SK-N-SH (cell line): ENCODE data around the gene RANBP10. TPM values are rescaled to one million over a fixed set of nuclear protein-coding genes. Genes with fewer than 3 reads are reported as not detected.

Experiments
- CTCF ChIA-PET: fragments of 300-600, 350-600 bp; formaldehyde crosslinking; extraction: SDS; loops from one replicate; lab custom pipeline; 2021; lab: Yijun Ruan, JAX
- POLR2A ChIA-PET: fragments of 350-600 bp; sonication (Branson Sonifier 250); formaldehyde crosslinking; extraction: SDS; loops from one replicate; lab custom pipeline; 2020; ENCODE audit warnings: antibody characterized with exemption, inconsistent platforms; lab: Yijun Ruan, JAX
- DNase-seq: peaks from one replicate; pipeline ENCODE4 v3.0.0; 2012
- H2AFZ ChIP-seq: fragments of 200-600 bp; sonication (generic); 2 replicates; pipeline ENCODE4 v1.8.1; 2016; ENCODE audit warnings: antibody characterized with exemption, mild to moderate bottlenecking, low read depth
- H3F3A ChIP-seq: fragments of 200-600 bp; sonication (generic); replicated peaks from 2 replicates; pipeline ENCODE3; 2016; ENCODE audit warnings: antibody characterized with exemption, mild to moderate bottlenecking; ENCODE audit not compliant: insufficient read depth
- H3K27ac ChIP-seq, 2 experiments: fragments of 200-500 bp in 1 of 2; fragments of 200-600 bp in 1 of 2; sonication (Bioruptor generic) in 1 of 2; sonication (generic), shearing (Covaris generic) in 1 of 2; 2 replicates each; pipeline versions ENCODE4 v1.5.1 to v1.6.1; 2014 to 2016; ENCODE audit warnings: low read depth in 2 of 2, inconsistent platforms in 1 of 2, low read length in 1 of 2, mild to moderate bottlenecking in 1 of 2, mixed read lengths in 1 of 2
- H3K27me3 ChIP-seq: fragments of 200-600 bp; sonication (generic), shearing (Covaris generic); 2 replicates; pipeline ENCODE4 v1.6.1; 2016; ENCODE audit warnings: mixed run types; ENCODE audit not compliant: insufficient read depth
- H3K36me3 ChIP-seq, 2 experiments: fragments of 200-500 bp in 1 of 2; fragments of 200-600 bp in 1 of 2; sonication (Bioruptor generic) in 1 of 2; sonication (generic) in 1 of 2; replicated peaks in 1 of 2; 2 replicates each; pipeline versions ENCODE3 to v1.5.1; 2014 to 2016; ENCODE audit warnings: low read length in 1 of 2, mild to moderate bottlenecking in 1 of 2; ENCODE audit not compliant: insufficient read depth in 2 of 2, control insufficient read depth in 1 of 2
- H3K4me1 ChIP-seq, 2 experiments: fragments of 200-500 bp in 1 of 2; fragments of 200-600 bp in 1 of 2; sonication (Bioruptor generic) in 1 of 2; sonication (generic), shearing (Covaris generic) in 1 of 2; 2 replicates each; pipeline versions ENCODE4 v1.5.1 to v1.6.1; 2014 to 2016; ENCODE audit warnings: low read depth in 1 of 2, low read length in 1 of 2, mixed run types in 1 of 2; ENCODE audit not compliant: insufficient read depth in 2 of 2, control insufficient read depth in 1 of 2
- H3K4me2 ChIP-seq: fragments of 200-600 bp; sonication (generic), shearing (Covaris generic); 2 replicates; pipeline ENCODE4 v1.6.1; 2017; ENCODE audit warnings: mixed run types
- H3K4me3 ChIP-seq, 2 experiments: fragments of 200-500 bp in 1 of 2; fragments of 200-600 bp in 1 of 2; sonication (Bioruptor generic) in 1 of 2; sonication (generic), shearing (Covaris generic) in 1 of 2; 2 replicates each; pipeline versions ENCODE4 v1.5.1 to v1.8.1; 2014 to 2016; ENCODE audit warnings: low read depth in 2 of 2, inconsistent platforms in 1 of 2, low read length in 1 of 2, mild to moderate bottlenecking in 1 of 2, mixed read lengths in 1 of 2, moderate library complexity in 1 of 2
- H3K79me2 ChIP-seq: fragments of 200-600 bp; sonication (generic); 2 replicates; pipeline ENCODE4 v1.8.1; 2017; ENCODE audit warnings: mild to moderate bottlenecking; ENCODE audit not compliant: insufficient read depth
- H3K9ac ChIP-seq: fragments of 200-600 bp; sonication (generic); 2 replicates; pipeline ENCODE4 v1.6.1; 2017; ENCODE audit warnings: mixed run types
- H3K9me2 ChIP-seq: fragments of 200-600 bp; sonication (generic); 2 replicates; pipeline ENCODE4 v1.6.1; 2017; ENCODE audit warnings: mixed run types
- H3K9me3 ChIP-seq: fragments of 200-600 bp; sonication (generic); 2 replicates; pipeline ENCODE4 v1.6.1; 2017; ENCODE audit warnings: mixed run types, mild to moderate bottlenecking, moderate library complexity
- H4K20me1 ChIP-seq: fragments of 200-600 bp; sonication (generic); 2 replicates; pipeline ENCODE4 v1.6.1; 2017; ENCODE audit warnings: mild to moderate bottlenecking, mixed run types; ENCODE audit not compliant: insufficient read depth
- CHD2 ChIP-seq: fragments of 150-350 bp; IDR thresholded peaks from 2 replicates; pipeline ENCODE4 v1.6.1; 2018; ENCODE audit warnings: low read length; ENCODE audit not compliant: partially characterized antibody
- EP300 ChIP-seq, 2 experiments: IDR thresholded peaks; 2 replicates each; pipeline versions ENCODE4 v1.4.0 to v1.6.1; 2012; ENCODE audit warnings: borderline replicate concordance in 1 of 2, low read depth in 1 of 2, low read length in 1 of 2
- EZH2phosphoT487 ChIP-seq: fragments of 200-600 bp; sonication (generic); IDR thresholded peaks from 2 replicates; pipeline ENCODE4 v1.6.1; 2017; ENCODE audit warnings: low read depth, mixed run types, mild to moderate bottlenecking, antibody characterized with exemption, moderate library complexity, borderline replicate concordance
- FOXJ3 ChIP-seq: sonication (generic); formaldehyde crosslinking; IDR thresholded peaks from 2 replicates; pipeline ENCODE4 v1.5.1; 2020; ENCODE audit warnings: mild to moderate bottlenecking, missing genetic modification reagents
- FOXM1 ChIP-seq: IDR thresholded peaks from 2 replicates; pipeline ENCODE4 v1.4.0; 2012; ENCODE audit warnings: low read depth, mild to moderate bottlenecking
- MEF2A ChIP-seq: IDR thresholded peaks from 2 replicates; pipeline ENCODE4 v1.4.0; 2012; ENCODE audit warnings: low read depth, borderline replicate concordance
- MXI1 ChIP-seq: IDR thresholded peaks from 2 replicates; pipeline ENCODE4 v1.6.1; 2012; ENCODE audit warnings: mild to moderate bottlenecking, low read depth, low read length, improper control_type of control experiment
- NFIC ChIP-seq: IDR thresholded peaks from 2 replicates; pipeline ENCODE4 v1.4.0; 2012; ENCODE audit warnings: borderline replicate concordance
- NRF1 ChIP-seq: IDR thresholded peaks from 2 replicates; pipeline ENCODE4 v1.6.1; 2012; ENCODE audit warnings: low read depth, mild to moderate bottlenecking, low read length
- POLR2AphosphoS5 ChIP-seq: IDR thresholded peaks from 2 replicates; pipeline ENCODE4 v1.6.1; 2012; ENCODE audit warnings: low read depth, low read length
- RAD21 ChIP-seq: IDR thresholded peaks from 2 replicates; pipeline ENCODE4 v1.6.1; 2012; ENCODE audit warnings: mild to moderate bottlenecking, low read length
- RXRA ChIP-seq: IDR thresholded peaks from 2 replicates; pipeline ENCODE4 v1.4.0; 2012; ENCODE audit warnings: low read depth, mild to moderate bottlenecking, borderline replicate concordance
- SIN3A ChIP-seq: IDR thresholded peaks from 2 replicates; pipeline ENCODE4 v1.6.1; 2012; ENCODE audit warnings: low read depth, mild to moderate bottlenecking, low read length, moderate library complexity, borderline replicate concordance
- TAF1 ChIP-seq: IDR thresholded peaks from 2 replicates; pipeline ENCODE4 v1.6.1; 2012; ENCODE audit warnings: low read depth, mild to moderate bottlenecking, low read length, moderate library complexity, borderline replicate concordance
- YY1 ChIP-seq: IDR thresholded peaks from 2 replicates; pipeline ENCODE4 v1.4.0; 2012; ENCODE audit warnings: low read depth, mild to moderate bottlenecking
- WGBS: methylation state at CpG from one replicate; pipeline ENCODE4 v1.1.6; 2017; ENCODE audit warnings: low lambda C conversion rate; 5-methylcytosine and 5-hydroxymethylcytosine counted together
- polyA plus RNA-seq, 3 experiments: library from polyadenylated mRNA; depleted of rRNA; stranded (reverse); fragments of >200 nt; gene quantifications; 2 replicates each; pipeline ENCODE4 v1.2.3, GENCODE V29; 2012
- TF ChIP-seq, protein P1 (sequence below): IDR thresholded peaks from 2 replicates; pipeline ENCODE4; 2012
- TF ChIP-seq, protein P2 (sequence below): fragments of 150-350 bp; IDR thresholded peaks from 2 replicates; pipeline ENCODE4 v1.6.1; 2017; ENCODE audit warnings: antibody characterized with exemption, low read length, low read depth, borderline replicate concordance
- TF ChIP-seq, protein P3 (sequence below): fragments of 150-350 bp; IDR thresholded peaks from 2 replicates; pipeline ENCODE4 v1.6.1; 2016; ENCODE audit warnings: mild to moderate bottlenecking, low read depth, low read length
- TF ChIP-seq, protein P4 (sequence below): IDR thresholded peaks from 2 replicates; pipeline ENCODE4 v1.6.1; 2012; ENCODE audit warnings: mild to moderate bottlenecking, low read depth, low read length, moderate library complexity

Gene RANBP10
- polyA plus RNA-seq, 1 of the 3 experiments (the other 2 are of a cell fraction), result 12.1 TPM

DNA sequence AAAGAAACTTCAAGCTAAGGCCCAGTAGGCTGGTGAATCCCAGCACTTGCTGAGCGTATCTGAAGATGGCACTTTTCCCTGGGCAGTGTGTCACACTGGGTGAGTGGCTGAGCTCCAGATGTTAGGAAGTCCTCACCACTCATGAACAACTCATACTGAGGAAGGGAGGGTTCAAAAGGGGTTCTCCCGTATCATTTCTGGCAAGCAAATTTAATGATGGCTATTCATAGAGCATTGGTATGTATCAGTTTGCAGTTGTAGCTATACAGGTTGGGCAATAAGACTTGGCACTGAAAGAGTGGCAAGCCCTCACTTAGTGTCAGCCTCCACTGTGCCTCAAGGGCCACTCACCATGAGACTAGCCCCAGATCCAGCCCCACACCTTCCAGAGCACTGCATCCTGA, 98.0 kb downstream of the RANBP10 start:
- 100% methylated on average over 2 of the region's 2 CpGs for WGBS
- Histone ChIP-seq H2AFZ (no peak overlapping the region), H3K36me3 (peaks cover 0 to 2% of the 10 kb centered on the region in 2 experiments), H3K79me2 (peaks cover 89% of the 10 kb centered on the region), H3K27me3 (no peaks in the 10 kb centered on the region), H3K9me3 (no peaks in the 10 kb centered on the region), H3K4me2 (no peak overlapping the region), H3K4me1 (peaks cover 0 to 12% of the 10 kb centered on the region in 2 experiments; a peak in 1 of 4 replicates), H4K20me1 (peaks cover 23% of the 10 kb centered on the region), H3K9me2 (no peaks in the 10 kb centered on the region), H3K9ac (no peak overlapping the region), H3K27ac (no peak overlapping the region), H3F3A (peaks cover 8% of the 10 kb centered on the region), H3K4me3 (no peak overlapping the region)
- no peak for DNase-seq
- no peak for TF ChIP-seq YY1
- no peak for TF ChIP-seq FOXJ3 (CRISPR knock-in tag)
- TF ChIP-seq, protein P1, sequence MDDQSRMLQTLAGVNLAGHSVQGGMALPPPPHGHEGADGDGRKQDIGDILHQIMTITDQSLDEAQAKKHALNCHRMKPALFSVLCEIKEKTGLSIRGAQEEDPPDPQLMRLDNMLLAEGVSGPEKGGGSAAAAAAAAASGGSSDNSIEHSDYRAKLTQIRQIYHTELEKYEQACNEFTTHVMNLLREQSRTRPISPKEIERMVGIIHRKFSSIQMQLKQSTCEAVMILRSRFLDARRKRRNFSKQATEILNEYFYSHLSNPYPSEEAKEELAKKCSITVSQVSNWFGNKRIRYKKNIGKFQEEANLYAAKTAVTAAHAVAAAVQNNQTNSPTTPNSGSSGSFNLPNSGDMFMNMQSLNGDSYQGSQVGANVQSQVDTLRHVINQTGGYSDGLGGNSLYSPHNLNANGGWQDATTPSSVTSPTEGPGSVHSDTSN, result no peak
- TF ChIP-seq EZH2phosphoT487, result no peak
- no peak for TF ChIP-seq RXRA
- no peak for TF ChIP-seq EP300 (IDR thresholded peaks at IDR 0.05; ENCODE audit: borderline replicate concordance in 1 of 2, low read depth in 1 of 2, low read length in 1 of 2)
- TF ChIP-seq, protein P2, sequence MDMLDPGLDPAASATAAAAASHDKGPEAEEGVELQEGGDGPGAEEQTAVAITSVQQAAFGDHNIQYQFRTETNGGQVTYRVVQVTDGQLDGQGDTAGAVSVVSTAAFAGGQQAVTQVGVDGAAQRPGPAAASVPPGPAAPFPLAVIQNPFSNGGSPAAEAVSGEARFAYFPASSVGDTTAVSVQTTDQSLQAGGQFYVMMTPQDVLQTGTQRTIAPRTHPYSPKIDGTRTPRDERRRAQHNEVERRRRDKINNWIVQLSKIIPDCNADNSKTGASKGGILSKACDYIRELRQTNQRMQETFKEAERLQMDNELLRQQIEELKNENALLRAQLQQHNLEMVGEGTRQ, result no peak
- TF ChIP-seq NRF1, result no peak
- no peak for TF ChIP-seq CHD2
- TF ChIP-seq MXI1, result no peak
- ChIA-PET CTCF (interaction anchor here (1.1 to 2.5 kb wide), 2 partner anchors 40 to 108 kb away, joined by 3 to 9 read pairs; no protein-coding TSS in a partner anchor), POLR2A (no interaction called here)

DNA sequence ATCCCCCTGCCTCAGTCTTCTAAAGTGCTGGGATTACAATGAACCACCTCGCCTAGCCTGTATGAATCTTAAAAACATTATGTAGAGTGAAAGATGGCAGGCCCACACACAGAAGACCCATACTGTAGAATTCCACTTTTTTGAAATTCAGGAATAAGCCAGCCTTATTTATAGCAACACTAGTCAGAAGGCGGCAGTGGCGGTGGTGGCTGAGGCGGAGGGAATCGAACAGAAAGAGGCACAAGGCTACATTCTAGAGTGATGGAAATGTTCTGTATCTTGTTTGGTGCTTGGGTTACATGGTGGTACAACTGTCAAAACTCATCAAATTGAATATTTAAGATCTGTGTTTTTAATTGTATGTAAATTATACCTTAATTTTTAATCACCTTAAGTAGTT, 98.6 kb downstream of the RANBP10 start:
- ChIA-PET CTCF (interaction anchor here (1.1 to 2.5 kb wide), 2 partner anchors 40 to 109 kb away, joined by 3 to 9 read pairs; no protein-coding TSS in a partner anchor), POLR2A (no interaction called here)
- no peak for DNase-seq
- peaks cover 8% of the 10 kb centered on the region for H3F3A ChIP-seq
- H3K27ac ChIP-seq, result no peak overlapping the region
- H3K79me2 ChIP-seq, result peaks cover 89% of the 10 kb centered on the region
- no peaks in the 10 kb centered on the region for H3K9me2 ChIP-seq
- peaks cover 19% of the 10 kb centered on the region for H4K20me1 ChIP-seq
- H3K27me3 ChIP-seq, result no peaks in the 10 kb centered on the region
- H3K4me1 ChIP-seq, result peaks cover 0 to 12% of the 10 kb centered on the region in 2 experiments; a peak in 1 of 4 replicates
- H3K4me2 ChIP-seq, result no peak overlapping the region
- peaks cover 0 to 2% of the 10 kb centered on the region in 2 experiments for H3K36me3 ChIP-seq
- no peak overlapping the region for H3K9ac ChIP-seq
- no peak overlapping the region for H2AFZ ChIP-seq
- WGBS, result 98% methylated on average over 5 of the region's 5 CpGs
- no peaks in the 10 kb centered on the region for H3K9me3 ChIP-seq
- no peak overlapping the region for H3K4me3 ChIP-seq
- TF ChIP-seq, protein P2, result no peak
- no peak for TF ChIP-seq SIN3A
- no peak for TF ChIP-seq RXRA
- no peak for TF ChIP-seq NRF1
- TF ChIP-seq, protein P3, sequence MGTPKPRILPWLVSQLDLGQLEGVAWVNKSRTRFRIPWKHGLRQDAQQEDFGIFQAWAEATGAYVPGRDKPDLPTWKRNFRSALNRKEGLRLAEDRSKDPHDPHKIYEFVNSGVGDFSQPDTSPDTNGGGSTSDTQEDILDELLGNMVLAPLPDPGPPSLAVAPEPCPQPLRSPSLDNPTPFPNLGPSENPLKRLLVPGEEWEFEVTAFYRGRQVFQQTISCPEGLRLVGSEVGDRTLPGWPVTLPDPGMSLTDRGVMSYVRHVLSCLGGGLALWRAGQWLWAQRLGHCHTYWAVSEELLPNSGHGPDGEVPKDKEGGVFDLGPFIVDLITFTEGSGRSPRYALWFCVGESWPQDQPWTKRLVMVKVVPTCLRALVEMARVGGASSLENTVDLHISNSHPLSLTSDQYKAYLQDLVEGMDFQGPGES, result no peak
- TF ChIP-seq, protein P4, sequence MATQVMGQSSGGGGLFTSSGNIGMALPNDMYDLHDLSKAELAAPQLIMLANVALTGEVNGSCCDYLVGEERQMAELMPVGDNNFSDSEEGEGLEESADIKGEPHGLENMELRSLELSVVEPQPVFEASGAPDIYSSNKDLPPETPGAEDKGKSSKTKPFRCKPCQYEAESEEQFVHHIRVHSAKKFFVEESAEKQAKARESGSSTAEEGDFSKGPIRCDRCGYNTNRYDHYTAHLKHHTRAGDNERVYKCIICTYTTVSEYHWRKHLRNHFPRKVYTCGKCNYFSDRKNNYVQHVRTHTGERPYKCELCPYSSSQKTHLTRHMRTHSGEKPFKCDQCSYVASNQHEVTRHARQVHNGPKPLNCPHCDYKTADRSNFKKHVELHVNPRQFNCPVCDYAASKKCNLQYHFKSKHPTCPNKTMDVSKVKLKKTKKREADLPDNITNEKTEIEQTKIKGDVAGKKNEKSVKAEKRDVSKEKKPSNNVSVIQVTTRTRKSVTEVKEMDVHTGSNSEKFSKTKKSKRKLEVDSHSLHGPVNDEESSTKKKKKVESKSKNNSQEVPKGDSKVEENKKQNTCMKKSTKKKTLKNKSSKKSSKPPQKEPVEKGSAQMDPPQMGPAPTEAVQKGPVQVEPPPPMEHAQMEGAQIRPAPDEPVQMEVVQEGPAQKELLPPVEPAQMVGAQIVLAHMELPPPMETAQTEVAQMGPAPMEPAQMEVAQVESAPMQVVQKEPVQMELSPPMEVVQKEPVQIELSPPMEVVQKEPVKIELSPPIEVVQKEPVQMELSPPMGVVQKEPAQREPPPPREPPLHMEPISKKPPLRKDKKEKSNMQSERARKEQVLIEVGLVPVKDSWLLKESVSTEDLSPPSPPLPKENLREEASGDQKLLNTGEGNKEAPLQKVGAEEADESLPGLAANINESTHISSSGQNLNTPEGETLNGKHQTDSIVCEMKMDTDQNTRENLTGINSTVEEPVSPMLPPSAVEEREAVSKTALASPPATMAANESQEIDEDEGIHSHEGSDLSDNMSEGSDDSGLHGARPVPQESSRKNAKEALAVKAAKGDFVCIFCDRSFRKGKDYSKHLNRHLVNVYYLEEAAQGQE, result no peak
- no peak for TF ChIP-seq RAD21
- TF ChIP-seq FOXJ3 (CRISPR knock-in tag), result no peak
- no peak for TF ChIP-seq POLR2AphosphoS5
- no peak for TF ChIP-seq MEF2A
- no peak for TF ChIP-seq MXI1
- no peak for TF ChIP-seq FOXM1
- TF ChIP-seq NFIC, result no peak
- TF ChIP-seq YY1, result no peak
- no peak for TF ChIP-seq TAF1
